Measurements from ENCODE around the gene BORCS6. TPM values are rescaled to one million over a fixed set of nuclear protein-coding genes. Genes with fewer than 3 reads are reported as not detected.

The BORCS6 gene
- polyA plus RNA-seq, 3 donors: 5.4 to 14.1 (median 13.9) TPM

- Mint-ChIP-seq H3K4me3 (peak overlapping the region; percentile 91 to 96), H3K4me1 (peaks cover 44% of the 10 kb centered on the region), H3K36me3 (no peaks in the 10 kb centered on the region), H3K27ac (peak overlapping the region in 5 of 7 donors; percentile 33 to 95 (median 85)), H3K9me3 (no peaks in the 10 kb centered on the region), H3K27me3 (ENCODE audit: low read depth in 3 of 3) (peaks cover 2 to 5% (median 5%) of the 10 kb centered on the region in 3 donors)
- no peaks in the 10 kb centered on the region for H3K27me3 ChIP-seq (ENCODE audit: control insufficient read depth in 2 of 2, insufficient read depth in 2 of 2, low read length in 2 of 2)
- peaks cover 19% of the 10 kb centered on the region for H3K79me2 ChIP-seq (ENCODE audit: insufficient read depth, low read length)
- WGBS (ENCODE audit: insufficient coverage): 97% methylated on average over 16 of the region's 19 CpGs
- intact Hi-C loops (cut with micrococcal nuclease): loop anchor here in 1 of 2 donors (1.0 kb wide), 1 partner anchor 8 kb away; no protein-coding TSS in a partner anchor
- no peaks in the 10 kb centered on the region for H3K36me3 ChIP-seq (replicated peaks in 1 of 2; ENCODE audit: control insufficient read depth in 1 of 2, insufficient read depth in 2 of 2, low read length in 2 of 2)
- TF ChIP-seq, protein P1, sequence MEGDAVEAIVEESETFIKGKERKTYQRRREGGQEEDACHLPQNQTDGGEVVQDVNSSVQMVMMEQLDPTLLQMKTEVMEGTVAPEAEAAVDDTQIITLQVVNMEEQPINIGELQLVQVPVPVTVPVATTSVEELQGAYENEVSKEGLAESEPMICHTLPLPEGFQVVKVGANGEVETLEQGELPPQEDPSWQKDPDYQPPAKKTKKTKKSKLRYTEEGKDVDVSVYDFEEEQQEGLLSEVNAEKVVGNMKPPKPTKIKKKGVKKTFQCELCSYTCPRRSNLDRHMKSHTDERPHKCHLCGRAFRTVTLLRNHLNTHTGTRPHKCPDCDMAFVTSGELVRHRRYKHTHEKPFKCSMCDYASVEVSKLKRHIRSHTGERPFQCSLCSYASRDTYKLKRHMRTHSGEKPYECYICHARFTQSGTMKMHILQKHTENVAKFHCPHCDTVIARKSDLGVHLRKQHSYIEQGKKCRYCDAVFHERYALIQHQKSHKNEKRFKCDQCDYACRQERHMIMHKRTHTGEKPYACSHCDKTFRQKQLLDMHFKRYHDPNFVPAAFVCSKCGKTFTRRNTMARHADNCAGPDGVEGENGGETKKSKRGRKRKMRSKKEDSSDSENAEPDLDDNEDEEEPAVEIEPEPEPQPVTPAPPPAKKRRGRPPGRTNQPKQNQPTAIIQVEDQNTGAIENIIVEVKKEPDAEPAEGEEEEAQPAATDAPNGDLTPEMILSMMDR (IDR thresholded peaks at IDR 0.05): no peak
- H3K9me3 ChIP-seq (replicated peaks in 1 of 2; ENCODE audit: control insufficient read depth in 1 of 2, insufficient read depth in 1 of 2, low read length in 2 of 2): no peaks in the 10 kb centered on the region
- H3K9ac ChIP-seq (ENCODE audit: insufficient read depth, low read length, poor library complexity, severe bottlenecking): peak overlapping the region; percentile 67
- H2AFZ ChIP-seq (ENCODE audit: insufficient read depth, low read depth, low read length, poor library complexity, severe bottlenecking): peak overlapping the region; percentile 96
- no peaks in the 10 kb centered on the region for H4K20me1 ChIP-seq (ENCODE audit: insufficient read depth, low read length)
- peaks cover 31 to 46% of the 10 kb centered on the region in 2 donors for H3K4me1 ChIP-seq (ENCODE audit: control insufficient read depth in 1 of 2, insufficient read depth in 2 of 2, low read length in 2 of 2)
- peak overlapping the region in 1 of 3 experiments; percentile 80 for H3K4me3 ChIP-seq (replicated peaks in 1 of 3; ENCODE audit: low read depth in 2 of 3, low read length in 3 of 3)
- peak overlapping the region; percentile 92 for H3K4me2 ChIP-seq (replicated peaks; ENCODE audit: extremely low read depth, low read length, poor library complexity, severe bottlenecking)
- H3K27ac ChIP-seq (ENCODE audit: low read depth in 1 of 2, low read length in 2 of 2): no peak overlapping the region
- DNase-seq: no peak
These were observed 12.8 kb downstream of the BORCS6 start for GRCh38 chr17:8176998-8177731.

GRCh38 chr17:8176197-8176940 is 13.6 kb downstream of the BORCS6 start, which contains the start of gene TMEM107:
TMEM107 (minus strand) TSS chr17:8176380; CDS start chr17:8176286, 94 bp downstream.
- Mint-ChIP-seq H3K4me3 (peak within 1 kb of the TSS; percentile 91 to 96), H3K4me1 (peaks cover 42% of the 10 kb centered on the region), H3K36me3 (no peaks in the 10 kb centered on the region), H3K9me3 (no peaks in the 10 kb centered on the region), H3K27me3 (ENCODE audit: low read depth in 3 of 3) (peaks cover 0 to 3% (median 2%) of the 10 kb centered on the region in 3 donors), H3K27ac (peak within 1 kb of the TSS; percentile 85 to 95 (median 92))
- H3K27me3 ChIP-seq (ENCODE audit: control insufficient read depth in 2 of 2, insufficient read depth in 2 of 2, low read length in 2 of 2): no peaks in the 10 kb centered on the region
- intact Hi-C loops (cut with micrococcal nuclease): loop anchor here in 1 of 2 donors (1.0 kb wide), 1 partner anchor 9 kb away; no protein-coding TSS in a partner anchor
- H3K9ac ChIP-seq (ENCODE audit: insufficient read depth, low read length, poor library complexity, severe bottlenecking): peak within 1 kb of the TSS; percentile 67
- H3K79me2 ChIP-seq (ENCODE audit: insufficient read depth, low read length): peaks cover 19% of the 10 kb centered on the region
- TF ChIP-seq, protein P1 (IDR thresholded peaks at IDR 0.05): no peak
- DNase-seq: peak; percentile 77 to 83 (median 82)
- H3K4me3 ChIP-seq (replicated peaks in 1 of 3; ENCODE audit: low read depth in 2 of 3, low read length in 3 of 3): peak within 1 kb of the TSS; percentile 41 to 80 (median 78)
- H2AFZ ChIP-seq (ENCODE audit: insufficient read depth, low read depth, low read length, poor library complexity, severe bottlenecking): peak within 1 kb of the TSS; percentile 96
- H3K27ac ChIP-seq (ENCODE audit: low read depth in 1 of 2, low read length in 2 of 2): peak within 1 kb of the TSS; percentile 56
- peaks cover 31 to 48% of the 10 kb centered on the region in 2 donors for H3K4me1 ChIP-seq (ENCODE audit: control insufficient read depth in 1 of 2, insufficient read depth in 2 of 2, low read length in 2 of 2)
- 2% methylated on average over 54 of the region's 56 CpGs for WGBS (ENCODE audit: insufficient coverage)
- H4K20me1 ChIP-seq (ENCODE audit: insufficient read depth, low read length): no peaks in the 10 kb centered on the region
- H3K4me2 ChIP-seq (replicated peaks; ENCODE audit: extremely low read depth, low read length, poor library complexity, severe bottlenecking): peak within 1 kb of the TSS; percentile 92
- no peaks in the 10 kb centered on the region for H3K9me3 ChIP-seq (replicated peaks in 1 of 2; ENCODE audit: control insufficient read depth in 1 of 2, insufficient read depth in 1 of 2, low read length in 2 of 2)
- H3K36me3 ChIP-seq (replicated peaks in 1 of 2; ENCODE audit: control insufficient read depth in 1 of 2, insufficient read depth in 2 of 2, low read length in 2 of 2): no peaks in the 10 kb centered on the region
